ENCODE results near the gene C16orf89. TPM values are rescaled to one million over a fixed set of nuclear protein-coding genes. Genes with fewer than 3 reads are reported as not detected.
A peak's percentile ranks its signal among the peaks of the same experiment; 100 is the strongest.

Gene C16orf89
- total RNA-seq, 1 experiment from 2014 or later: not detected

DNA sequence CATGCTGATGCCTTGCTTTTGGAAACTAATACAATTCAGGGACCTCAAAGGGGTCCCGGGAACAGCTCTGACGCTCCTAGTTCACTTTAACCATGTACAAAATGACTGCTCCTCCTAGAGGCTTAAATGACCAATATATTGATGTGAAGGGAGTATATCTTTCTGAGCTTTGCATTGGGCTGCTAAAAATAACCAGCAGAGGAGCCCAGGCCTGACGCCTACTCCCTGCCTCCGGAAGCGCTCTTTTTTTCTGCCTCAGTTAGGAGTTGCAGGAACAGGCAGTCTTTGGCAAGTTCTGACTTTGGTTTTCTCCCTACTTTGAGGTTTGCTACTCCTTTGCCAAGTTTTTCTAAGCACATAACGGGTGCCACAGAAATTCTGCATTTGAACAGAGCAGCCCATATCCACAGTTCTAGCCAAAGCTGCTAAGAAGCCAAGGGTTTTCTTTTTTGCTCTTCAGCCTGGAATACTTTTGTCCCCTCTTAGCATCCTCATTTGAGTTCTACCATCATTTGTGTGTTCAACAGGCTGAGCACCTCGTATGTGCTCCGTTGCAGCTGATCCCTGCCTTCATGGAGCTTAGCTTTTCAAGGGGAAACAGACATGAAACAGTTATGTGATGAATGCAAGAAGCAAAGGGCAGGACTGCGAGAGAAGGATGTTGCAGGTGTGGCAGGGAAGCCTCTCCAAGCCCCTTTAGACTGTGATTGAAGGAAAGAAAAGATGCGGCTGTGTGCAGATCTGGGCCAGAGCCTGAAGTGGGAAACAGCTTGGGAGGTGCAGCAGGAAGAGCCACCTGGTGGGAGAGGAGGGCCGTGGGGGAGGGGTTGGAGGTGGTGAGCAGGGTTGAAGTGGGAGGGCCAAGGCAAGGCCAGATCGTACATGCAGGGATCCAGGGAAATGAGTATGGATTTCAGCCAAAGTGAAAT, 29.3 kb downstream of the C16orf89 start:
- TF ChIP-seq EZH2 (IDR thresholded peaks at IDR 0.05; ENCODE audit: borderline replicate concordance, low read depth, low read length, poor library complexity, severe bottlenecking): no peak
- TF ChIP-seq, protein P1, sequence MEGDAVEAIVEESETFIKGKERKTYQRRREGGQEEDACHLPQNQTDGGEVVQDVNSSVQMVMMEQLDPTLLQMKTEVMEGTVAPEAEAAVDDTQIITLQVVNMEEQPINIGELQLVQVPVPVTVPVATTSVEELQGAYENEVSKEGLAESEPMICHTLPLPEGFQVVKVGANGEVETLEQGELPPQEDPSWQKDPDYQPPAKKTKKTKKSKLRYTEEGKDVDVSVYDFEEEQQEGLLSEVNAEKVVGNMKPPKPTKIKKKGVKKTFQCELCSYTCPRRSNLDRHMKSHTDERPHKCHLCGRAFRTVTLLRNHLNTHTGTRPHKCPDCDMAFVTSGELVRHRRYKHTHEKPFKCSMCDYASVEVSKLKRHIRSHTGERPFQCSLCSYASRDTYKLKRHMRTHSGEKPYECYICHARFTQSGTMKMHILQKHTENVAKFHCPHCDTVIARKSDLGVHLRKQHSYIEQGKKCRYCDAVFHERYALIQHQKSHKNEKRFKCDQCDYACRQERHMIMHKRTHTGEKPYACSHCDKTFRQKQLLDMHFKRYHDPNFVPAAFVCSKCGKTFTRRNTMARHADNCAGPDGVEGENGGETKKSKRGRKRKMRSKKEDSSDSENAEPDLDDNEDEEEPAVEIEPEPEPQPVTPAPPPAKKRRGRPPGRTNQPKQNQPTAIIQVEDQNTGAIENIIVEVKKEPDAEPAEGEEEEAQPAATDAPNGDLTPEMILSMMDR (conservative IDR thresholded peaks at IDR 0.05; ENCODE audit: low read depth, low read length): no peak
- no peaks in the 10 kb centered on the region for H3K36me3 ChIP-seq (ENCODE audit: insufficient read depth, low read length, poor library complexity, severe bottlenecking)
- H3K27ac ChIP-seq (ENCODE audit: low read depth, low read length, poor library complexity, severe bottlenecking): no peak overlapping the region
- no peaks in the 10 kb centered on the region for H3K9me3 ChIP-seq (ENCODE audit: low read depth, low read length, poor library complexity, severe bottlenecking)
- ChIA-PET CTCF (no interaction called here), POLR2A (ENCODE audit: low non-redundant PET) (no interaction called here)
- intact Hi-C loops (cut with micrococcal nuclease; ENCODE audit: unreplicated experiment): no loop called here
- no peak for DNase-seq (ENCODE audit: low spot score)
- H3K27me3 ChIP-seq (replicated peaks; ENCODE audit: insufficient read depth, low read depth, low read length, poor library complexity): peaks cover 19% of the 10 kb centered on the region
- H3K4me1 ChIP-seq (ENCODE audit: insufficient read depth, low read length, poor library complexity, severe bottlenecking): peaks cover 12% of the 10 kb centered on the region
- no TSS peak for BruUV-seq (replicated peaks)
- no peak overlapping the region for H3K4me3 ChIP-seq (ENCODE audit: low read depth, low read length, poor library complexity, severe bottlenecking)

DNA sequence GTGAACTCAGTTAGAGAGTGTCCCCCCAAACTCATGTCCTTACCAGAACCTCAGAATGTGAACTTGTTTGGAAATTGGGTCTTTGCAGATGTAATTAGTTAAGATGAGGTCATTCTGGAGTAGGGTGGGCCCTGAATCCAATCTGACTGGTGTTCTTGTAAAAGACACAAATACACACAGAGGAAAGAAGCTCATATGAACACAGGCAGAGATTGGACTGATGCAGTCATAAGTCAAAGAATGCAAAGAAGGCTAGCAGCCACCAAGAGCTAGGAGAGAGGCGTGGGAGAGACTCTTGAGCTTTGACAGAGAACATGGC, 29.9 kb downstream of the C16orf89 start:
- DNase-seq (ENCODE audit: low spot score): no peak
- Histone ChIP-seq H3K27me3 (replicated peaks; ENCODE audit: insufficient read depth, low read depth, low read length, poor library complexity) (peaks cover 13% of the 10 kb centered on the region), H3K27ac (ENCODE audit: low read depth, low read length, poor library complexity, severe bottlenecking) (no peak overlapping the region), H3K36me3 (ENCODE audit: insufficient read depth, low read length, poor library complexity, severe bottlenecking) (no peaks in the 10 kb centered on the region), H3K4me3 (ENCODE audit: low read depth, low read length, poor library complexity, severe bottlenecking) (no peak overlapping the region), H3K9me3 (ENCODE audit: low read depth, low read length, poor library complexity, severe bottlenecking) (no peaks in the 10 kb centered on the region), H3K4me1 (ENCODE audit: insufficient read depth, low read length, poor library complexity, severe bottlenecking) (peaks cover 12% of the 10 kb centered on the region)
- no TSS peak for BruUV-seq (replicated peaks)
- POLR2A ChIA-PET (ENCODE audit: low non-redundant PET): no interaction called here
- TF ChIP-seq, protein P1 (conservative IDR thresholded peaks at IDR 0.05; ENCODE audit: low read depth, low read length): no peak
- no peak for TF ChIP-seq EZH2 (IDR thresholded peaks at IDR 0.05; ENCODE audit: borderline replicate concordance, low read depth, low read length, poor library complexity, severe bottlenecking)
- intact Hi-C loops (cut with micrococcal nuclease; ENCODE audit: unreplicated experiment): no loop called here
- CTCF ChIA-PET: no interaction called here

DNA sequence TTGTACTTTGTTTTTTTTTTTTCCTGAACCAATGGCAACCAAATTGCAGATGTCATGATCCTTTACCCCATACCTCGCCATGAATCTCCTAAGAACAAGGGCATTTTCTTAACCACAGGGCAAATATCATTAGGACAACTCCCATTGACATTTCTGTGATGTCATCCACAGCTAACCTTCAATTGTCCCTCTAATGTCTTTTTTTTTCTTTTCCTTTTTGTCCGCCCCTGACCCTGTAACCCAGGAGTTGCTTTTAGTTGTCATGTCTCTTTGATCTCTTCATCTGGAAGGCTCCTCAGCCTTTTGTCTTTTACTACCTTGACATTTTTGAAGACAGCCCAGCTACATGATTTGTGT, 31.6 kb downstream of the C16orf89 start:
- Histone ChIP-seq H3K9me3 (ENCODE audit: low read depth, low read length, poor library complexity, severe bottlenecking) (no peaks in the 10 kb centered on the region), H3K27ac (ENCODE audit: low read depth, low read length, poor library complexity, severe bottlenecking) (peak overlapping the region; percentile 63), H3K4me1 (ENCODE audit: insufficient read depth, low read length, poor library complexity, severe bottlenecking) (peaks cover 12% of the 10 kb centered on the region), H3K4me3 (ENCODE audit: low read depth, low read length, poor library complexity, severe bottlenecking) (peak overlapping the region; percentile 77), H3K27me3 (replicated peaks; ENCODE audit: insufficient read depth, low read depth, low read length, poor library complexity) (no peaks in the 10 kb centered on the region), H3K36me3 (ENCODE audit: insufficient read depth, low read length, poor library complexity, severe bottlenecking) (no peaks in the 10 kb centered on the region)
- ChIA-PET POLR2A (ENCODE audit: low non-redundant PET) (no interaction called here), CTCF (no interaction called here)
- TSS peak; percentile 94 for BruUV-seq (replicated peaks)
- TF ChIP-seq, protein P1 (conservative IDR thresholded peaks at IDR 0.05; ENCODE audit: low read depth, low read length): no peak
- no peak for TF ChIP-seq EZH2 (IDR thresholded peaks at IDR 0.05; ENCODE audit: borderline replicate concordance, low read depth, low read length, poor library complexity, severe bottlenecking)
- intact Hi-C loops (cut with micrococcal nuclease; ENCODE audit: unreplicated experiment): no loop called here
- DNase-seq (ENCODE audit: low spot score): no peak

Measured in A673 (cell line).